HepG2 (cell line): ENCODE results near the gene ACVR2A.

ENCODE experiments used
- BRCA1 ChIP-seq: sonication (generic); formaldehyde crosslinking; IDR thresholded peaks from 2 replicates; pipeline ENCODE4 v1.4.0; 2020; ENCODE audit warnings: missing genetic modification reagents
- CTCF ChIP-seq: sonication (generic); formaldehyde crosslinking; IDR thresholded peaks from 2 replicates; pipeline ENCODE4 v1.5.0; 2020; ENCODE audit warnings: mild to moderate bottlenecking, missing genetic modification reagents, moderate library complexity
- EHMT2 ChIP-seq: fragments of 200-600 bp; sonication (generic); IDR thresholded peaks from 2 replicates; pipeline ENCODE4 v1.7.0; 2017; ENCODE audit warnings: antibody characterized with exemption, low read depth, low read length, borderline replicate concordance
- JUNB ChIP-seq: sonication (generic); formaldehyde crosslinking; IDR thresholded peaks from 2 replicates; pipeline ENCODE4 v1.8.0; 2022; ENCODE audit warnings: missing genetic modification reagents, mild to moderate bottlenecking, borderline replicate concordance
- PATZ1 ChIP-seq: sonication (generic); formaldehyde crosslinking; IDR thresholded peaks from 2 replicates; pipeline ENCODE4 v1.4.0; 2020; ENCODE audit warnings: missing genetic modification reagents
- POLR2A ChIP-seq, 2 experiments: IDR thresholded peaks; 2 replicates each; pipeline ENCODE4 v1.6.1; 2011; ENCODE audit warnings: low read depth in 2 of 2, low read length in 2 of 2, mild to moderate bottlenecking in 1 of 2, moderate library complexity in 1 of 2; ENCODE audit not compliant: insufficient read depth in 1 of 2
- RNF219 ChIP-seq: sonication (generic); formaldehyde crosslinking; IDR thresholded peaks from 2 replicates; pipeline ENCODE4 v1.5.0; 2020; ENCODE audit warnings: mild to moderate bottlenecking, missing genetic modification reagents
- ZNF329 ChIP-seq: sonication (generic); formaldehyde crosslinking; IDR thresholded peaks from 2 replicates; pipeline ENCODE4 v1.9.0; 2021; ENCODE audit warnings: low read depth, mild to moderate bottlenecking, missing genetic modification reagents
- ZNF546 ChIP-seq: sonication (generic); formaldehyde crosslinking; conservative IDR thresholded peaks from 2 replicates; pipeline ENCODE4 v1.8.1; 2023; ENCODE audit warnings: mild to moderate bottlenecking, missing genetic modification reagents

- TF ChIP-seq ZNF329 (CRISPR knock-in tag) (no peak), EHMT2 (no peak), POLR2A (IDR thresholded peaks at IDR 0.05; ENCODE audit: insufficient read depth in 1 of 2, low read depth in 2 of 2, low read length in 2 of 2) (peak in 1 of 2 experiments; percentile 51; a peak in 2 of 4 replicates), ZNF546 (CRISPR knock-in tag) (no peak), BRCA1 (CRISPR knock-in tag) (no peak), CTCF (no peak), JUNB (CRISPR knock-in tag) (no peak), RNF219 (CRISPR knock-in tag) (no peak), PATZ1 (CRISPR knock-in tag) (no peak)
Observed at GRCh38 chr2:147844697-147845410, at the start of gene ACVR2A.
